GM23248 (cell line): ENCODE results near the gene ACACA.

Source experiments
- EZH2 ChIP-seq: fragments of 200-600 bp; sonication (generic); IDR thresholded peaks from 2 replicates; pipeline ENCODE4 v1.6.1; 2018; ENCODE audit warnings: antibody characterized with exemption, mild to moderate bottlenecking; ENCODE audit not compliant: insufficient read depth, poor library complexity, severe bottlenecking
- EZH2phosphoT487 ChIP-seq: fragments of 200-600 bp; sonication (generic); IDR thresholded peaks from 2 replicates; pipeline ENCODE4 v1.6.1; 2018; ENCODE audit warnings: antibody characterized with exemption, moderate library complexity, mild to moderate bottlenecking, low read depth; ENCODE audit not compliant: insufficient read depth

GRCh38 chr17:37194208-37194607 lies 212.4 kb downstream of the ACACA start:
- TF ChIP-seq EZH2phosphoT487 (no peak), EZH2 (no peak)
